Globus pallidus (tissue), 1 donor: Measurements from ENCODE around the gene ENGASE.

Experiments
- DNase-seq: peaks from one replicate; pipeline ENCODE4 v3.0.0-alpha.2; 2015; ENCODE audit warnings: low spot score

The ENGASE gene

DNA sequence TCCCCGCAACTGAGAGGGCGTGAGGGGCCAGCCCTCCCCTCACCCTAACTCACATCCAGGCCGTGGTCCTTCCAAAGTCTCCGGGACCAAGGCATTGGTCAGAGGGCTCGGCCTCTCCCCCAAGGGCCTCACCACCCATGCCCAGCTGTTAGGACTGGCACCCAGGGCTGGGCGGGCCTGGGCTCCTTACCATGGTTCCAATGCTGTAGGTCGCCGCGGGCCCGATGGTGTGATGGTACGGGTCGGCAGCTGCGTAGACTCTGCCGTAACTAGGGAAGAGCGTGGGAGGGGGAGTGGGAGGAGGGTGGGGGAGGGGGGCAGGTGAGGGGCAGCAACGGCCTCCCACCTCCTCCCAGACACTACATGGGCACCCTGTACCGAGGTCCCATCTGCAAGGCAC lies 19.6 kb downstream of the ENGASE start:
- no peak for DNase-seq

- no peak for DNase-seq
Observed at GRCh38 chr17:79095345-79096055, 20.9 kb downstream of the ENGASE start.

DNA sequence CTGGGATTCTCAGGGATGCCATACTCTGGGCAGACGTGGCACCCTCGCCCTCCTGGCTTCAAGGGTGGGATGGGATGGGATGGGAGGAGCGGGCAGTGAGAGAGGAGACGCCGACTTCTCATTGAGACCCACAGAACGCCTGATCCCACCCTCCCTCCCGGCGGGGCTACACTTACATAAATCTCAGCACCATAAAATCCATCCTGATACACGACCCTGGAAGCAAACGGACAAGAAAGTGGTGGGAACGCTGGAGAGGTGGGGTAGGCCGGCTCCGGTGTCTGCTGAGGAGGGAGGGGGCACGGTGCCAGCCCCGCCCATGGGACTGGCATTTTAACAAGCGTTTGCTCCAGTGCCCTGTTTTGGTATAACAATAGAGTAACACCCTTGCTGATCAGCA lies 21.9 kb downstream of the ENGASE start:
- no peak for DNase-seq

- no peak for DNase-seq
Observed at GRCh38 chr17:79097226-79098055, 22.8 kb downstream of the ENGASE start.

GRCh38 chr17:79098282-79098867 lies 23.8 kb downstream of the ENGASE start:
- no peak for DNase-seq

- no peak for DNase-seq
Observed at GRCh38 chr17:79100405-79100804, 25.8 kb downstream of the ENGASE start.

DNA sequence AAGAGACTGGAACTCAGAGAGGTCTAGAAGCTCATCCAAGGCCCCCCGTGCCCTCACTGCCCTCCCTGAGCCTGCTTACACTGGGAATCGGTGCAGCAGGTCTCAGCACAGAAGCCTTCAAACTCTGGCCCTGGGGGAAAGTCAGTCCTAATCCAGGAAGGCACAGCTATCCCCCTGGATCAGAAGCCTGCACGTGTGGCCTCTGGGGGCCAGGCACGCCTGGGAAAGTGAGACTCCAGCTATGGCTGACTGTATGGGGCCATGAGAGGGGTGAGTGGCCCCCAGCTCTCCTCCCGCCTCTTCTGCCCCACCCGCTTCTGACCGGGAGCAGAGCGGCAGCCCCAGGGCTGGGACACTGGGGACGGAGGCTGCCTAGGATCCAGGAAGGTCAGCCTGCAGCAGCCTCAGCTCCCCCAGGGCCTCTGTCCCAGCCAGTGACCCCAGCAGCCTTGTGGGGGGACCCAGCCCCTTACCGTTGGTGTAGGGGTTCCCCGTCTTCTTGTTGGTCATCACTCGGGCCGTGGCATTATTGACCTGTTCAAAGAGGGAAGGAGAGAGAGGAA lies 26.6 kb downstream of the ENGASE start:
- no peak for DNase-seq

- DNase-seq = no peak
Observed at GRCh38 chr17:79102214-79102613, 27.6 kb downstream of the ENGASE start.

- DNase-seq = no peak
Observed at GRCh38 chr17:79104898-79105600, 30.4 kb downstream of the ENGASE start.

DNA sequence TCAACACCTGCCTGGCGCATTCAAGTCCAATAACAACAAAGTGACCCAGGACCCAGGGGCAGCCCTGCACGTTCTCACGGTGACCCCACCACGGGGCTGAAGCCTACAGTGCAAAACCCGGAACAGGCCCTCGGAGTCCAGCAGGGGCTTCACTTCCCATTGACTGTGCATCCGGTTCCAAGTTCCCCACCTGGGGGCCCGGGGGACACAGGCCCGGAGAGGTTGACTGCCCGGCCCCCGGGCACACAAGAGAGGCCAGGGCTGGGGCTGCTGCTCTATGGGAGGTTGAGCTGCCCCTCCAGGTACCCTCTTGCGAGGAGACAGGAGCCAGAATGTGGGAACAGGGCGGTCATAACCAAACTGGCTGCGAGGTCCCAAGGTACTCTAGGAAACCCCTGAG lies 31.3 kb downstream of the ENGASE start:
- no peak for DNase-seq

DNA sequence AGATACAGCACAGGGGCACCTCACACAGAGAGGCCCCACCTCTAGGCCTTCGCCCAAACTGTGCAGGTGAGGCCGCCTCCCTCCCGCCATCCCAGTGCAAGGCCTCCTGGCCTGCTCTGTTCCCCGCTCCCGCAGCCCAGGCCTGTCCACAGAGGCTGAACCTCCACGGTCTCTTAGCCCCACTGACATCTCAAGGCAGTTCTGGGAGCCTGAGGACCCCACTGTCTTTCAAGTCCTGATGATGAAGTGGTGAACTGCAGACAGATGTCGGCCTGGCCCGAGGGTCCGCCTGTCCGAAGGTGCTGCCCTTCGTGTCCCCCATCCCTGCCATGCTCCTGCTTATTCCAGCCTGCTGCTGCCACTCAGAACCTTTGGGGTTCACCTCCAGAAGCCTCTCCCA lies 32.3 kb downstream of the ENGASE start:
- no peak for DNase-seq

DNA sequence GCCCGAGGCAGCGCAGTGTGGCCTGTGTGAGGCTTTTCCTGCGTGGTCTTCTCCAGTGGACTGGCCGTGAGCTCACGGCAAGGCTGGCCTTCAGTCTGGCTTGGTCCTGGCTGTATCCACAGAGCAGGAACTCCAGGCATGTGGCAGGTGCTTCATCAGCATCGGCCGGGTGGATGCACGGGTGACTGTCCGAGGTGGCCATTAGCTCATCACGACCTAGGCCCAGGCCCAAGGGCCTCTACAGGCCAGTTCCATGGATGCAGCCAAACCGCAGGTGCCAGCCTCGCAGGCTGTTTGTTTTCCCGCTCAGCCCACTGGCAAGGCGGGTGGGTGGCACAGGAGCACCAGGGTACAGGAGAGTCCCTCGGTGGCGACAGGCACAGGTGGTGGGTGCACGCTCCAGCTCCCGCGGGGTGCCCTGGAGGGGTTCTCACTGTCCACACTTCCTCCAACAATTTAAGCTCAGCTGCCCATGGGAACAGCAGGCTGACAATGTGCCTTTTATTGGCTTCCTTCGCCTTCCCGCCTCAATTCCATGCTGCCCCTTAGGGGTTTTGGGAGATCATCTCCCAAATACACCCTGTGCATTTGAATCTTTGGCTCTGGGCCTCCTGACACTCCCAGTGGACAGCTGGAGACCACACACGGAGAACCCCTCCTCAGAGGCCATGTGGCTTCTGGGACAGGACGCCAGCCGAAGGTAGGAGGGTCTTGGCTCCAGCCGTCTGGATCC lies 33.0 kb downstream of the ENGASE start:
- no peak for DNase-seq

- no peak for DNase-seq
Observed at GRCh38 chr17:79108232-79108850, 33.7 kb downstream of the ENGASE start.

DNA sequence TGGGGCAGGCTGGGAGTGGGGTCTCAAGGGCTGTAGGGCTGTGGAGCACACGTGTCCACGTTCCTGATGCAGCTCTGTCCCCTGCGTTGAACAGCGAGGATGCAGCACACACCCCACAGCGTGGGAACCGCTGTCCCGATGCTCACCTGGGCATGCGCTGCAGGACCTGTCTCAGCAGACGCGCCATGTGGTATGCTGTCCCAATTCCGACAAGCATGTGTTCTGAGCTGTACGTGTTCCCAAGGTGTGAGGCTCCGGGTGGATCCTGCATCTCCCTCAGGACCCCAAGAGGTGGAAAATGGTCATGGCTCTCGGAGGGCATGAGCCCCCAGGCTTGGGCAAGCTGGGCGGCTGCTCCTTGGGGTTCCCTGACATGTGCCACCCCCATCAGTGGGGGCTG lies 34.2 kb downstream of the ENGASE start:
- no peak for DNase-seq

GRCh38 chr17:79109584-79109983 lies 35.0 kb downstream of the ENGASE start:
- no peak for DNase-seq

DNA sequence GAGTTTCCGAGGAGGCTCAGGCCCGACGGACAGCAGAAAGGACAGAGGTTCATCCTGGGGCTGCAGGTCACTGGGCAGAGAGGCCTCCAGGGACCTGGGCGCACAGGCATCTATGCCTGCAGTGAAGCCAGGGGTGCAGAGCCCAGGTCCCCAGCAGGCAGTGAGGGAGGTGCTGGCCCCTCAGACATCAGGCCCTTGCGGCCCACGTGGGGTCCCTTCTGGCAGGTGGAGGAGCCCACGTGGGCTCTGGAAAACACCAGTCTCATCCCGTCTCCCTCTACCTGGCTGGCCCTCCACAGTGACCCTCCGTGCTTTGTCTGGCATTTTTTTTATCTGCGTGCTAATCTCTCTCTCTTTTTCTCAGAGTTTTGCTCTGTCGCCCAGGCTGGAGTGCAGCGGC lies 36.5 kb downstream of the ENGASE start:
- no peak for DNase-seq

- no peak for DNase-seq
Observed at GRCh38 chr17:79112471-79112870, 37.8 kb downstream of the ENGASE start.

- DNase-seq = no peak
Observed at GRCh38 chr17:79113699-79114457, 39.3 kb downstream of the ENGASE start.

DNA sequence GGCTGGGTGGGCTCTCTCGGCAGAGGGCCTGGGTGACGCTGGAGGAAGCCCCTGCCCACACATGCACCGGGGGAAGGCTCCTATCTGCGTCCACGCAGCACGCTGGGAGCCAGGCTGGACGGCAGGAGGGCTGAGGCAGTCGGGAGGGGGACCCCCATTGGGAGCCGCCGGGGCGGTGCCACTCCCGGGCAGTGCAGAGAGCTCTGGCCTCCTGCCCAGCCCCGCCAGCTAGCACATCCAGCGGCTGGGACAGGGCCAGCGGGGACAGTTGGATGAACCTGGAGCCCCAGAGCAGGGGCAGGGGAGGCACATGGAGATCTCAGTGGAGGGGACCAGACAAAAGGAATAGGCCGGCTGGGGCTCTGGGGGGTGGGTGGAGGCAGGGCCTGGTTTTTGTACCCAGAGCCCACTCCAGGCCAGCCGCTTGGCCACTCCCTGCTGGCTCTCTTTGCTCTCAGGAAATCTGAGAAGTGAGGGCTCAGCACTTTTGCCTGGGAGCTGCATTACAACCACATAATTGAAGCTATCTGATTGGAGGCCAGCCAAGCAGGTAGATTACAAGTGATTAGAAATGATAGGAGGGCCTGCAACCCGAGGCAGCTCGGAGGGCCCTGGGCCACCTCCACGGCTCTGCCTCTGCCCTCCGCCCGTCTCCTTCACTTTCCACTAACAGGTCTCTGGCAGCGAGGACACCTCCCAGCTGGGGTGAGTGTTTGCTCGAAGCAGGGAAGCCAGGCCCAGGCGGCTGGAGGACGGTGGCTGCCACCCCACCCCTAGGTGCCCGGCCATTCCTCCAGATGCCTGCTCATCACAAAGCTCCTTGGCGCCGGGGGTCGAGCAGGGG lies 40.1 kb downstream of the ENGASE start:
- no peak for DNase-seq
